IMR-90 (cell line): Measurements from ENCODE around the gene PSMC5. TPM values are rescaled to one million over a fixed set of nuclear protein-coding genes. Genes with fewer than 3 reads are reported as not detected.

ENCODE experiments used
- ATAC-seq: fragments of 200-7000 bp; cut with Tn5 transposase; 2 replicates; pipeline ENCODE4 v1.9.1; 2020; ENCODE audit warnings: low read depth, mild to moderate bottlenecking, moderate library complexity
- BruUV-seq: library from RNA; stranded (reverse); fragments of 400-500 nt; replicated peaks from 2 replicates; lab custom pipeline; 2021; lab: Mats Ljungman, UMichigan
- CTCF ChIA-PET: fragments of 300-600 bp; formaldehyde crosslinking; extraction: SDS; loops from one replicate; lab custom pipeline; 2021; ENCODE audit warnings: antibody characterized with exemption; lab: Yijun Ruan, JAX
- POLR2A ChIA-PET: fragments of 300-600 bp; sonication (Branson Sonifier 250); formaldehyde crosslinking; loops from one replicate; lab custom pipeline; 2022; ENCODE audit warnings: antibody characterized with exemption; ENCODE audit not compliant: unreplicated experiment; lab: Charles Lee
- DNase-seq: peaks from one replicate; pipeline ENCODE4 v3.0.0; 2013
- H2AFZ ChIP-seq: replicated peaks from 2 replicates; pipeline ENCODE3; 2013; ENCODE audit warnings: low read length, mild to moderate bottlenecking; ENCODE audit not compliant: poor library complexity
- H2AK5ac ChIP-seq: 2 replicates; pipeline ENCODE4 v1.6.1; 2013; ENCODE audit warnings: low read depth, low read length, inconsistent platforms
- H2AK9ac ChIP-seq: replicated peaks from 2 replicates; pipeline ENCODE3; 2013; ENCODE audit warnings: mild to moderate bottlenecking, low read depth, low read length, moderate library complexity; ENCODE audit not compliant: poor library complexity
- H2BK120ac ChIP-seq: 2 replicates; pipeline ENCODE4 v1.6.1; 2013; ENCODE audit warnings: low read depth, low read length, inconsistent platforms
- H2BK15ac ChIP-seq: 3 replicates; pipeline ENCODE4 v1.6.1; 2013; ENCODE audit warnings: low read depth, low read length, inconsistent platforms
- H2BK20ac ChIP-seq: 2 replicates; pipeline ENCODE4 v1.6.1; 2013; ENCODE audit warnings: low read depth, mild to moderate bottlenecking, inconsistent platforms, low read length, moderate library complexity
- H2BK5ac ChIP-seq: 2 replicates; pipeline ENCODE4 v1.6.1; 2013; ENCODE audit warnings: mild to moderate bottlenecking, low read depth, low read length, inconsistent platforms; ENCODE audit not compliant: poor library complexity, severe bottlenecking
- H3K14ac ChIP-seq: replicated peaks from 2 replicates; pipeline ENCODE4 v1.6.1; 2013; ENCODE audit warnings: low read depth, low read length, inconsistent platforms
- H3K18ac ChIP-seq: 2 replicates; pipeline ENCODE4 v1.6.1; 2013; ENCODE audit warnings: low read depth, low read length, control low read depth
- H3K23ac ChIP-seq: 2 replicates; pipeline ENCODE4 v1.6.1; 2013; ENCODE audit warnings: low read depth, low read length, inconsistent platforms
- H3K27ac ChIP-seq: 2 replicates; pipeline ENCODE4 v1.5.1; 2013; ENCODE audit warnings: mild to moderate bottlenecking, control low read depth, low read length; ENCODE audit not compliant: insufficient read depth
- H3K27me3 ChIP-seq: 2 replicates; pipeline ENCODE4 v1.6.1; 2013; ENCODE audit warnings: low read length; ENCODE audit not compliant: control insufficient read depth, insufficient read depth
- H3K36me3 ChIP-seq: 2 replicates; pipeline ENCODE4 v1.6.1; 2013; ENCODE audit warnings: low read length, mixed read lengths; ENCODE audit not compliant: control insufficient read depth, insufficient read depth
- H3K4ac ChIP-seq: 2 replicates; pipeline ENCODE4 v1.6.1; 2013; ENCODE audit warnings: low read depth, low read length, inconsistent platforms
- H3K4me1 ChIP-seq: 2 replicates; pipeline ENCODE4 v1.6.1; 2013; ENCODE audit warnings: low read length, mixed read lengths; ENCODE audit not compliant: control insufficient read depth, insufficient read depth
- H3K4me2 ChIP-seq: 2 replicates; pipeline ENCODE4 v1.6.1; 2013; ENCODE audit warnings: low read depth, mild to moderate bottlenecking, control low read depth, low read length, moderate library complexity
- H3K4me3 ChIP-seq: 2 replicates; pipeline ENCODE4 v1.5.1; 2013; ENCODE audit warnings: low read depth, mild to moderate bottlenecking, control low read depth, low read length, moderate library complexity; ENCODE audit not compliant: insufficient read depth
- H3K56ac ChIP-seq: 2 replicates; pipeline ENCODE4 v1.6.1; 2013; ENCODE audit warnings: low read length, inconsistent platforms; ENCODE audit not compliant: insufficient read depth; ENCODE audit errors: extremely low read depth
- H3K79me1 ChIP-seq, 2 experiments: 2 replicates each; pipeline ENCODE4 v1.6.1; 2013; ENCODE audit warnings: low read length in 2 of 2, inconsistent platforms in 1 of 2, low read depth in 1 of 2
- H3K9ac ChIP-seq: 2 replicates; pipeline ENCODE4 v1.6.1; 2013; ENCODE audit warnings: low read depth, low read length, control low read depth
- H3K9me1 ChIP-seq: 2 replicates; pipeline ENCODE4 v1.6.1; 2013; ENCODE audit warnings: low read length, inconsistent platforms; ENCODE audit not compliant: insufficient read depth
- H3K9me3 ChIP-seq: 2 replicates; pipeline ENCODE4 v1.6.1; 2013; ENCODE audit warnings: low read length; ENCODE audit not compliant: control insufficient read depth, insufficient read depth
- H4K20me1 ChIP-seq: 2 replicates; pipeline ENCODE4 v1.6.1; 2013; ENCODE audit warnings: low read length, inconsistent platforms; ENCODE audit not compliant: insufficient read depth
- H4K5ac ChIP-seq: 2 replicates; pipeline ENCODE4 v1.6.1; 2013; ENCODE audit warnings: mild to moderate bottlenecking, low read depth, low read length, control low read depth
- H4K8ac ChIP-seq, 2 experiments: 2 replicates each; pipeline ENCODE4 v1.6.1; 2013; ENCODE audit warnings: low read depth in 2 of 2, low read length in 2 of 2, control low read depth in 1 of 2, inconsistent platforms in 1 of 2
- H4K91ac ChIP-seq: 2 replicates; pipeline ENCODE4 v1.6.1; 2013; ENCODE audit warnings: low read depth, low read length, inconsistent platforms; ENCODE audit not compliant: insufficient read depth
- BHLHE40 ChIP-seq: fragments of 150-350 bp; IDR thresholded peaks from 2 replicates; pipeline ENCODE4 v1.6.1; 2016; ENCODE audit warnings: mild to moderate bottlenecking, low read depth, low read length
- CEBPB ChIP-seq: IDR thresholded peaks from 2 replicates; pipeline ENCODE4 v1.6.1; 2012; ENCODE audit warnings: low read depth, low read length, improper control_type of control experiment
- CHD1 ChIP-seq: IDR thresholded peaks from 2 replicates; pipeline ENCODE4 v1.6.1; 2012; ENCODE audit warnings: low read depth, low read length, improper control_type of control experiment
- FOS ChIP-seq: fragments of 150-350 bp; IDR thresholded peaks from 2 replicates; pipeline ENCODE4 v1.6.1; 2016; ENCODE audit warnings: low read depth, low read length
- MAFK ChIP-seq: IDR thresholded peaks from 2 replicates; pipeline ENCODE4 v1.6.1; 2012; ENCODE audit warnings: low read depth, low read length, improper control_type of control experiment
- MAZ ChIP-seq: IDR thresholded peaks from 2 replicates; pipeline ENCODE4 v1.6.1; 2012; ENCODE audit warnings: low read depth, mild to moderate bottlenecking, low read length, improper control_type of control experiment, moderate library complexity, borderline replicate concordance
- MXI1 ChIP-seq: IDR thresholded peaks from 2 replicates; pipeline ENCODE4 v1.6.1; 2012; ENCODE audit warnings: low read depth, mild to moderate bottlenecking, low read length, moderate library complexity, borderline replicate concordance
- NFE2L2 ChIP-seq: fragments of 150-350 bp; IDR thresholded peaks from 2 replicates; pipeline ENCODE4 v1.6.1; 2016; ENCODE audit warnings: low read depth, mild to moderate bottlenecking, low read length
- POLR2A ChIP-seq: IDR thresholded peaks from 2 replicates; pipeline ENCODE4 v1.6.1; 2012; ENCODE audit warnings: mild to moderate bottlenecking, low read depth, low read length
- RAD21 ChIP-seq: IDR thresholded peaks from 2 replicates; pipeline ENCODE4 v1.6.1; 2012; ENCODE audit warnings: low read length, improper control_type of control experiment
- RCOR1 ChIP-seq: IDR thresholded peaks from 2 replicates; pipeline ENCODE4 v1.6.1; 2012; ENCODE audit warnings: mild to moderate bottlenecking, low read length, improper control_type of control experiment; ENCODE audit not compliant: insufficient replicate concordance
- RFX5 ChIP-seq: IDR thresholded peaks from 2 replicates; pipeline ENCODE4 v1.8.0; 2012; ENCODE audit warnings: low read depth, mild to moderate bottlenecking, low read length, moderate library complexity
- WGBS, 2 experiments: methylation state at CpG; one replicate each; pipeline versions ENCODE4 v1.1.5 to v1.1.7; 2013; ENCODE audit warnings: missing lambda C conversion rate in 2 of 2; ENCODE audit not compliant: insufficient read length in 1 of 2; ENCODE audit errors: extremely low coverage in 2 of 2; 5-methylcytosine and 5-hydroxymethylcytosine counted together
- dilution Hi-C: fragments of 300-500 bp; cut with HindIII; formaldehyde crosslinking; loops from one replicate; pipeline ENCODE4 v1.14.3; 2018; ENCODE audit warnings: low sequenced_read_pairs; ENCODE audit not compliant: unreplicated experiment
- in situ Hi-C: fragments of 300-500 bp; cut with MboI; formaldehyde crosslinking; loops from 3 replicates; pipeline ENCODE4 v1.14.3; 2019; ENCODE audit warnings: low sequenced_read_pairs, inconsistent platforms, mixed read lengths
- intact Hi-C: fragments of 100-400 bp; cut with micrococcal nuclease; formaldehyde crosslinking; loops from 2 replicates; pipeline ENCODE4 v1.10.0; 2022
- polyA plus RNA-seq, 3 experiments: library from polyadenylated mRNA; depleted of rRNA; stranded (reverse); fragments of >200 nt; gene quantifications; 2 replicates each; pipeline ENCODE4 v1.2.3, GENCODE V29; 2012; ENCODE audit warnings: low replicate concordance in 1 of 3
- total RNA-seq: library from RNA; depleted of rRNA; stranded (reverse); fragments of >200 nt; gene quantifications from 2 replicates; pipeline ENCODE4 v1.2.3, GENCODE V29; 2012
- TF ChIP-seq, protein P1 (sequence below): fragments of 150-350 bp; IDR thresholded peaks from 2 replicates; pipeline ENCODE4 v1.6.1; 2017; ENCODE audit warnings: mild to moderate bottlenecking, antibody characterized with exemption, low read length, low read depth
- TF ChIP-seq, protein P2 (sequence below): conservative IDR thresholded peaks from 2 replicates; pipeline ENCODE4 v1.5.1; 2012; ENCODE audit warnings: mild to moderate bottlenecking, low read depth, low read length, improper control_type of control experiment

Gene PSMC5
- total and polyA plus RNA-seq, 2 of the 4 experiments (the other 2 are of a cell fraction) = 105 to 165 TPM

DNA sequence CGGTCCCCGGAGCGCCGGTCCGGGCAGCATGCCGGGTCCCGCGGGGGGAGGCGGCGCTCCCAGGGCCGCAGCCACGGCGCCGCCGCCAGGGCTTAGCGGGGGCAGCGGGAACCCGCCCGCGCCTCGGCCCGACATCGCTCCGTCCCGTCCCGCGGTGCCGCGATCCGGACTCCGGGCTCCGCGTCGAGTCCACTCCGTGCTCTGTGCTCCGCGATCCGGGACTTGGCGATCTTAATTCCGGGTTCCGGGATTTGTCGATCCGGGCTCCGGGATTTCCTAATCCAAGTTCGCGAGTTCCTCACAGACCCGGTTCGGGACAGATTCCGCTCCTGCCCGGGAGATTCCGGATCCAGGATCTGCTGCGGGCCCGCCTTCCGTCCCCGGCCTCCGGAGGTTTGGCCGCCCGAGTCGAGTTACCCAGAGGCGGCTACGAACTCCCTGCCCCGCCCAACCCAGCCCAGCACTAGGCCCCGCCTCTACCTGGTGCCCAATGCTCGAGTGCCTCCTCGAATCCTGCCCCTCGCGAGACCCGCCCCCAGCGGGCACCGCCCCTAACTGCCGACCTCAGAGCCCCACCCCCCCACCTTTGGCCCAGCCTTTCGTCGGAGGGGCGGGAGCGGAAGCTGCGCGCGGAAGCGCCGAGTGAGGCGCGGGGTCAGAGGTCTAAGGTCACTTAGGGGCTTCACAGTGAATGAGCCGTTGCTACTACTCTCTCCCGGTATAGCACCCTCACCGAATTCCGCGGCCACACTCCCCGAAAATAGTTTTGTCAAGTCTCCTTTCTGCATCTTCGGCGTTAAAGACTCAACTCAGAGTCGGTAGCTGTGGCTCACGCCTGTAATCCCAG lies 15.5 kb downstream of the PSMC5 start, which contains the start of gene SMARCD2:
Gene SMARCD2, minus strand, starts transcription at position 146 of the 847 bp plus-strand sequence. Its CDS starts 11 bp downstream, at position 135.
- H3K56ac ChIP-seq = peak within 1 kb of the TSS; percentile 86
- no TSS peak for BruUV-seq
- peak within 1 kb of the TSS; percentile 91 for H4K91ac ChIP-seq
- H3K4me3 ChIP-seq = peak within 1 kb of the TSS; percentile 81
- H3K27ac ChIP-seq = peak within 1 kb of the TSS; percentile 84
- DNase-seq (peak; percentile 99), ATAC-seq (peak; percentile 86)
- peak within 1 kb of the TSS; percentile 89 for H4K5ac ChIP-seq
- peaks cover 6 to 42% of the 10 kb centered on the region in 2 experiments; a peak in 3 of 4 replicates for H3K79me1 ChIP-seq
- in situ Hi-C loops (no loop called here), intact Hi-C loops (no loop called here), dilution Hi-C loops (no loop called here)
- no peaks in the 10 kb centered on the region for H3K9me3 ChIP-seq
- peaks cover 28% of the 10 kb centered on the region for H4K20me1 ChIP-seq
- 0 out of 2 replicates have a peak within 1 kb of the TSS, but pooled peaks have one; percentile 17 for H2BK20ac ChIP-seq
- peak within 1 kb of the TSS; percentile 84; the same call in 1 of the 3 replicates for H2BK15ac ChIP-seq
- peak within 1 kb of the TSS; percentile 77 for H3K9ac ChIP-seq
- H2AFZ ChIP-seq = peak within 1 kb of the TSS; percentile 96
- peak within 1 kb of the TSS; percentile 92 for H3K14ac ChIP-seq
- POLR2A ChIA-PET = interaction anchor here (0.6 kb wide), 1 partner anchor 21 kb away, joined by 7 read pairs; no protein-coding TSS in a partner anchor
- H2AK5ac ChIP-seq = peak within 1 kb of the TSS; percentile 78
- H2BK120ac ChIP-seq = peak within 1 kb of the TSS; percentile 68; the same call in 1 of the 2 replicates
- peak within 1 kb of the TSS; percentile 91 for H2AK9ac ChIP-seq
- H3K27me3 ChIP-seq = no peaks in the 10 kb centered on the region
- H3K9me1 ChIP-seq = peaks cover 12% of the 10 kb centered on the region
- H3K36me3 ChIP-seq = no peaks in the 10 kb centered on the region
- H3K23ac ChIP-seq = peak within 1 kb of the TSS; percentile 97
- CTCF ChIA-PET = interaction anchor here (2.2 kb wide), 1 partner anchor 23 kb away, joined by 7 read pairs; no protein-coding TSS in a partner anchor
- H3K4me2 ChIP-seq = peak within 1 kb of the TSS; percentile 94
- 0% methylated on average over 54 of the region's 92 CpGs; no CpG with 5 or more reads in 1 of the 2 experiments for WGBS, 2 experiments
- H4K8ac ChIP-seq = peak within 1 kb of the TSS; percentile 97 to 100
- peak within 1 kb of the TSS; percentile 51 for H2BK5ac ChIP-seq
- peaks cover 23% of the 10 kb centered on the region for H3K4me1 ChIP-seq
- peak within 1 kb of the TSS; percentile 96 for H3K4ac ChIP-seq
- peak within 1 kb of the TSS; percentile 27 for H3K18ac ChIP-seq
- TF ChIP-seq, protein P1, sequence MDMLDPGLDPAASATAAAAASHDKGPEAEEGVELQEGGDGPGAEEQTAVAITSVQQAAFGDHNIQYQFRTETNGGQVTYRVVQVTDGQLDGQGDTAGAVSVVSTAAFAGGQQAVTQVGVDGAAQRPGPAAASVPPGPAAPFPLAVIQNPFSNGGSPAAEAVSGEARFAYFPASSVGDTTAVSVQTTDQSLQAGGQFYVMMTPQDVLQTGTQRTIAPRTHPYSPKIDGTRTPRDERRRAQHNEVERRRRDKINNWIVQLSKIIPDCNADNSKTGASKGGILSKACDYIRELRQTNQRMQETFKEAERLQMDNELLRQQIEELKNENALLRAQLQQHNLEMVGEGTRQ = 0 out of 2 replicates have a peak, but pooled peaks have one; percentile 19
- TF ChIP-seq, protein P2, sequence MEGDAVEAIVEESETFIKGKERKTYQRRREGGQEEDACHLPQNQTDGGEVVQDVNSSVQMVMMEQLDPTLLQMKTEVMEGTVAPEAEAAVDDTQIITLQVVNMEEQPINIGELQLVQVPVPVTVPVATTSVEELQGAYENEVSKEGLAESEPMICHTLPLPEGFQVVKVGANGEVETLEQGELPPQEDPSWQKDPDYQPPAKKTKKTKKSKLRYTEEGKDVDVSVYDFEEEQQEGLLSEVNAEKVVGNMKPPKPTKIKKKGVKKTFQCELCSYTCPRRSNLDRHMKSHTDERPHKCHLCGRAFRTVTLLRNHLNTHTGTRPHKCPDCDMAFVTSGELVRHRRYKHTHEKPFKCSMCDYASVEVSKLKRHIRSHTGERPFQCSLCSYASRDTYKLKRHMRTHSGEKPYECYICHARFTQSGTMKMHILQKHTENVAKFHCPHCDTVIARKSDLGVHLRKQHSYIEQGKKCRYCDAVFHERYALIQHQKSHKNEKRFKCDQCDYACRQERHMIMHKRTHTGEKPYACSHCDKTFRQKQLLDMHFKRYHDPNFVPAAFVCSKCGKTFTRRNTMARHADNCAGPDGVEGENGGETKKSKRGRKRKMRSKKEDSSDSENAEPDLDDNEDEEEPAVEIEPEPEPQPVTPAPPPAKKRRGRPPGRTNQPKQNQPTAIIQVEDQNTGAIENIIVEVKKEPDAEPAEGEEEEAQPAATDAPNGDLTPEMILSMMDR = no peak
- TF ChIP-seq FOS = no peak
- TF ChIP-seq BHLHE40 = 0 out of 2 replicates have a peak, but pooled peaks have one; percentile 3
- TF ChIP-seq CHD1 = no peak
- TF ChIP-seq RCOR1 = no peak
- TF ChIP-seq MXI1 = peak; percentile 2; the same call in 1 of the 2 replicates
- TF ChIP-seq RAD21 = no peak
- no peak for TF ChIP-seq MAFK
- TF ChIP-seq CEBPB = no peak
- peak; percentile 73 for TF ChIP-seq RFX5
- peak; percentile 76; the same call in 1 of the 2 replicates for TF ChIP-seq MAZ
- no peak for TF ChIP-seq NFE2L2
- TF ChIP-seq POLR2A = peak; percentile 65
